ENCODE data around the gene SEZ6L.

DNA sequence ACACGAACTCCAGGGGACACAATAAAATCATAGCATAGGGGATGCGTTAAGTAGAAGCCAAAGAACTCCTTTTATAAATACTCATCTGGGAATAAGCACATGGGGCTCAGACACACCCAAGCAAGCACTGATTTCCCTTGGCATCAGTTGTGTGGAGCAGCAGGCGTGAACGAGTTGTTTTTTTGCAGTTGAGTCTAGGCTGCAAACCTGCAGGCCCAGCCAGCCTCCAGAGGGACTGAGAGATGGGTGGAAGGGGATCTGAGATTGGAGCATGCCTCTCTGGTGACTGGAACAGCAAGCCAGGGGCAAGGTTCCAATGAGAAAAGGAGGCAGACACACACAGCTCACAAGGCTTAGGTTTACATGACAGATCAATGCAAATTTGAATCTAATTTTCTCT is 27.4 kb upstream of the SEZ6L start:
- TF ChIP-seq, protein P1, sequence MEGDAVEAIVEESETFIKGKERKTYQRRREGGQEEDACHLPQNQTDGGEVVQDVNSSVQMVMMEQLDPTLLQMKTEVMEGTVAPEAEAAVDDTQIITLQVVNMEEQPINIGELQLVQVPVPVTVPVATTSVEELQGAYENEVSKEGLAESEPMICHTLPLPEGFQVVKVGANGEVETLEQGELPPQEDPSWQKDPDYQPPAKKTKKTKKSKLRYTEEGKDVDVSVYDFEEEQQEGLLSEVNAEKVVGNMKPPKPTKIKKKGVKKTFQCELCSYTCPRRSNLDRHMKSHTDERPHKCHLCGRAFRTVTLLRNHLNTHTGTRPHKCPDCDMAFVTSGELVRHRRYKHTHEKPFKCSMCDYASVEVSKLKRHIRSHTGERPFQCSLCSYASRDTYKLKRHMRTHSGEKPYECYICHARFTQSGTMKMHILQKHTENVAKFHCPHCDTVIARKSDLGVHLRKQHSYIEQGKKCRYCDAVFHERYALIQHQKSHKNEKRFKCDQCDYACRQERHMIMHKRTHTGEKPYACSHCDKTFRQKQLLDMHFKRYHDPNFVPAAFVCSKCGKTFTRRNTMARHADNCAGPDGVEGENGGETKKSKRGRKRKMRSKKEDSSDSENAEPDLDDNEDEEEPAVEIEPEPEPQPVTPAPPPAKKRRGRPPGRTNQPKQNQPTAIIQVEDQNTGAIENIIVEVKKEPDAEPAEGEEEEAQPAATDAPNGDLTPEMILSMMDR (conservative IDR thresholded peaks at IDR 0.05; ENCODE audit: low read length) = no peak
- no peak for TF ChIP-seq EZH2phosphoT487 (IDR thresholded peaks at IDR 0.05; ENCODE audit: borderline replicate concordance)

Data from Loucy (cell line).